ENCODE measurements around the gene GRAMD1B. TPM values are rescaled to one million over a fixed set of nuclear protein-coding genes. Genes with fewer than 3 reads are reported as not detected.

The GRAMD1B gene
- total RNA-seq, 4 donors from 2014 or later: 5.1 to 10.5 (median 8.4) TPM

DNA sequence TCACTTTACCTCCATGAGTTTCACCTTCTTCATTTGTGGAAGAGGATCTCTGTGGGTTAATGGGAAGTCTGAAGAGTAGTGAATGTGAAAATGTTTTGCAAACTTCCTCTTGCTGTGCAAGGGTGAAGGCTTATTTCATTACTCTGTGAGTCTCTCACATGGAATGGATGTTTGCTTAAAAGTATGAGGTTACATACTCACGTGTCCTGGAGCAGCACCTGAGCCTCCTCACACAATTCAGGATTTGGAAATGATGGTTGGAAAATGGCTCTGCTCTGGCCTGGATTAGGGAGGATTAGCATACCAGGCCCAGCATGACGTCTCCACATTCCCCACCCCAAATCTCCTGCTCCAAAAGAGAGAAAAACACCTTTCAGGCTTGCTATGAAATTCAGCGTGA is 4.8 kb downstream of the GRAMD1B start:
- TF ChIP-seq, protein P1, sequence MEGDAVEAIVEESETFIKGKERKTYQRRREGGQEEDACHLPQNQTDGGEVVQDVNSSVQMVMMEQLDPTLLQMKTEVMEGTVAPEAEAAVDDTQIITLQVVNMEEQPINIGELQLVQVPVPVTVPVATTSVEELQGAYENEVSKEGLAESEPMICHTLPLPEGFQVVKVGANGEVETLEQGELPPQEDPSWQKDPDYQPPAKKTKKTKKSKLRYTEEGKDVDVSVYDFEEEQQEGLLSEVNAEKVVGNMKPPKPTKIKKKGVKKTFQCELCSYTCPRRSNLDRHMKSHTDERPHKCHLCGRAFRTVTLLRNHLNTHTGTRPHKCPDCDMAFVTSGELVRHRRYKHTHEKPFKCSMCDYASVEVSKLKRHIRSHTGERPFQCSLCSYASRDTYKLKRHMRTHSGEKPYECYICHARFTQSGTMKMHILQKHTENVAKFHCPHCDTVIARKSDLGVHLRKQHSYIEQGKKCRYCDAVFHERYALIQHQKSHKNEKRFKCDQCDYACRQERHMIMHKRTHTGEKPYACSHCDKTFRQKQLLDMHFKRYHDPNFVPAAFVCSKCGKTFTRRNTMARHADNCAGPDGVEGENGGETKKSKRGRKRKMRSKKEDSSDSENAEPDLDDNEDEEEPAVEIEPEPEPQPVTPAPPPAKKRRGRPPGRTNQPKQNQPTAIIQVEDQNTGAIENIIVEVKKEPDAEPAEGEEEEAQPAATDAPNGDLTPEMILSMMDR (IDR thresholded peaks at IDR 0.05; ENCODE audit: low read depth): no peak

DNA sequence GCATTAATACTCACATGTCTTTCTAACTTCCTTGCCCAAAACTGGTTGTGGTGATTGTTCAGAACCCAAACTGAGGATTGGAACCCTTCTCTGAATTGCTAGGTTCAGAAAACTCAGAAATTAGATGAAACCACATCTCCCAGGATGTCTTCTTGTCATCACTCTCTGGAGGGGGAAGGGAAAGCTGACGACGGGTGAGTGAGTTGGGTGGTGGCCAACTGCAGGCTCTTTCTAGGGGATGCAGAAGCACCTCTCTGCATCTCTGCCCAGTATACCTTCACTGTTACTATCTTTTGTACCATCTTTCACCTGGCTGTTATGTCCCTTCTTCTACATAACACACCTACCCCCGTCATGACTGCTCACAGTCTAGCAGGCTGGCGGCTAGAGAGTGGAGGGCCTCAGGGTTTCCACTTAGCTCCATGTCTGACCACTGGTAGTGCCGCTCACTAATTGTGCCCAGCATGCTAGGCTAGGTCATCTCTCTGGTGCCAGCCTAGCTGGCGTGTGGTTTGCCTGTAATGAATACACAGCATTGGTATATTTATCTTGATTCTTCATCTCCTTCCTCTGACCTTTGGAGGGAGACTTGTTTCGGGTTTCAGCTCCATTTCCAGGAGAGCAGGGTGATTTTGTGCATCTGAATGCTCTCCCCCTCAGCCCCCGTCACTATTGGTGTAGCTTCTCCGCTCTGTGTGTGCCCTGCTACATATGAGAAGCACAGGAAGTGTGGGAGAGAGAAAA is 7.3 kb downstream of the GRAMD1B start:
- TF ChIP-seq, protein P1 (IDR thresholded peaks at IDR 0.05; ENCODE audit: low read depth): no peak

DNA sequence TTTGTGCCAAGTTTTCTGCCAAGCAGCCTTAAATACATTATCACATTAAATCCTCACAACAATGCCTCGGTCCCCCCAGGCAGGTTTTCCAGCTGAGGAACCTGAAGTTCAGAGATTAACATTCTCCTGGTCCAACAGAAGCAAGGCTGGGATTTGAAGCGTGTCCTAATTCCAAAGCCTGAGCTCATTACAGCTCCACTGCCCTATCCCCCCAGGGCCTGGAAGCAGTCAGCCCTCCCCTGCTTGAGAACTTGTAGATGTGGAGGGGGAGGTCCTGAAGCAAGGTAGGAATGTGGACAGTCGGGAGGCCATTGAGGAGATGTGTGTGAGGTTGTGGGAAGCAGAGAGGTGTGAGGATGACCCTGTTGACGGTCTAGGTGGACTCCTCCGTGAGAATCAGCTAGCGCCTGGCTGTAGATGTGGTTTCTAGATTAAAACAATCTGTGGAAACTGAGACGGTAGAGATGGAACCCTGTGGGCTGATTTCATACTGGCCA is 8.1 kb downstream of the GRAMD1B start:
- TF ChIP-seq, protein P1 (IDR thresholded peaks at IDR 0.05; ENCODE audit: low read depth): no peak

DNA sequence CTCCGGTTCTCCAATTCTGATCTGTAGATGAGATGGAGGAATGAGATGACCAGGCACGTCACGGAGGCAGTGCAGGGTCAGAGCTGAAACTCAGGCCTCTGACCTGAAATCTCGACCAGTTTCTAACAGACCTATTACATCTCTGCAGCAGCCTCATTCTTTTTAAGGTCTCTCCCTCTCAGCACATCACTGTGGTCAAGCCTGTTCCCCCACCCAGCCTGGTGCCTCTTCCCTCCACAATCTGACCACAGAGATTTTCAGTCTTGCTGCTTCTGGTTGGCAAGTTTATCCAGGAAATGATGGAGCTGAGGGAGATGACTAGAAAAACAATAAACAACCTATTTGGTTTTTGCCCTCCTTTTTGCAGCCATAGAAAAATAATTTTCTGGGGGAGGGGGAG is 9.5 kb downstream of the GRAMD1B start:
- TF ChIP-seq, protein P1 (IDR thresholded peaks at IDR 0.05; ENCODE audit: low read depth): no peak

DNA sequence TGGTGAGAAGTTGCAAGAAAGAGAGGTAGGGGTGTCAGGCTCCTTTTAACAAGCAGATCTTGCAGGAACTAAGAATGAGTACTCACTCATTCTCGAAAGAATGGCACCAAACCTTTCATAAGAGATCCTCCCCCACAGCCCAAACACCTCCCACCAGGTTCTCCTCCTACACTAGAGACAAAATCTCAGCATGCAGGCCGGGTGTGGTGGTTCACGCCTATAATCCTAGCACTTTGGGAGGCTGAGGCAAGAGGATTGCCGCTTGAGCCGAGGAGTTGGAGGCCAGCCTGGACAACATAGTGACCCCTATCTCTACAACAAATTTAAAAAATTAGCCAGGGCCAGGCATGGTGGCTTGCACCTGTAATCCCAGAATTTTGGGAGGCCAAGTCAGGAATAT is 11.1 kb downstream of the GRAMD1B start:
- TF ChIP-seq, protein P1 (IDR thresholded peaks at IDR 0.05; ENCODE audit: low read depth): no peak

DNA sequence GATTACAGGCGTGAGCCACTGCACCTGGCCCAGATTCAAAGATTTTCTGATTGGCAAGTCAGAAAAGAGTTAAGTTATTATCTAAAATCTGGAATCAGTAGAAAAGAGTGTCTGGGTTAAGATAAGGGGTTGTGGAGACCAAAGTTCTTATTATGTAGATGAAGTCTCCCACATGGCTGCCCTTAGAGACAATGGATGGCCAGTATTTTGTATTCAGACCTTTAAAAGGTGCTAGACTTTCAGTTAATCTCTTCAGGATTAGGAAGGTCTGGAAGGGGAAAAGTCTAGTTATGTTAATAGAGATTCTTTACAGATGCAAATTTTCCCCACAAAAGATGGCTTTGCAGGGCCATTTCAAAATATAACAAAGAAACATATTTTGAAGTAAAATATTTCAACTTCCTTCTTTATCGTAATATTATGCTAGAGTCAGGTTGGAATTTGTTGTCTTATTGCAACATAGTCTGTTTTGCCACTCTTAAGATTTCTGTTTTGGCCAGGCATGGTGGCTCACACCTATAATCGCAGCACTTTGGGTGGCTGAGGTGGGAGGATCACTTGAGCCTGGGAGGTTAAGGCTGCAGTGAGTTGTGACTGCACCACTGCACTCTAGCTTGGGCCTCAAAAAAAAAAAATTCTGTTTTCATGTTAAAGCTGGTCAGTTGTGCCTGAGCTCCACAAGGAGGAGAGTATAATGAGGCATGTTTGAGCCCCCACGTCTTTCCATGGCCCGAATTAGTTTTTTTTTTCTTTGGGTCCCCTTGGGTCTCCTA is 14.0 kb downstream of the GRAMD1B start:
- TF ChIP-seq, protein P1 (IDR thresholded peaks at IDR 0.05; ENCODE audit: low read depth): no peak

DNA sequence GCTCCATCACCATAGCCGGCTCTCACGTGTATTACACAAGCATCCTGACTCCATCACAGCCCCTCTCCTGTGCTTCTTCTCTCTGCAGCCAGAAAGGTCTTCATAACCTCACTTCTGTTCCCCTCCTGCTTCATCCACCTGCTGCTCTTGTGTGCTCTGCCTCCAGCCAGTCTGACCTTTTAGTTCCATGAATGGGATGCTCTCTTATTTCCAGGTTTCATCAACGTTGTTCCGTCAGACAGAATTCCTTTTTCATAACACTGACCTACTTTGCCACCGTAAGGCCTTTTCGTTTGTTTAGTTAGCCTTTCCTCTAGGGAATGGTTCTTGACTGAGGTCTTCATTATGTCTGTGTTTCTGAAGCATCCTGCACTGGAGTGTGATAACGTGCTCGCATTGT is 18.8 kb downstream of the GRAMD1B start:
- TF ChIP-seq, protein P1 (IDR thresholded peaks at IDR 0.05; ENCODE audit: low read depth): no peak
